Astrocyte (in vitro differentiated cells and primary cell): ENCODE measurements around the gene CPEB3.

ENCODE experiments used
- CTCF ChIP-seq: IDR thresholded peaks from 2 replicates; pipeline ENCODE4 v1.5.1; 2011; ENCODE audit warnings: low read depth, mild to moderate bottlenecking, inconsistent platforms, low read length, moderate library complexity; ENCODE audit not compliant: insufficient read depth
- EZH2 ChIP-seq: IDR thresholded peaks from 2 replicates; pipeline ENCODE4 v1.6.1; 2012; ENCODE audit warnings: mild to moderate bottlenecking, low read length, inconsistent platforms; ENCODE audit not compliant: insufficient read depth

- TF ChIP-seq CTCF (no peak), EZH2 (no peak)
These were observed 165.7 kb downstream of the CPEB3 start for GRCh38 chr10:92125144-92125543.
